ENCODE data around the gene PLCB1. TPM values are rescaled to one million over a fixed set of nuclear protein-coding genes. Genes with fewer than 3 reads are reported as not detected.

The PLCB1 gene
- total RNA-seq, 1 experiment from 2014 or later, result 6.0 TPM

DNA sequence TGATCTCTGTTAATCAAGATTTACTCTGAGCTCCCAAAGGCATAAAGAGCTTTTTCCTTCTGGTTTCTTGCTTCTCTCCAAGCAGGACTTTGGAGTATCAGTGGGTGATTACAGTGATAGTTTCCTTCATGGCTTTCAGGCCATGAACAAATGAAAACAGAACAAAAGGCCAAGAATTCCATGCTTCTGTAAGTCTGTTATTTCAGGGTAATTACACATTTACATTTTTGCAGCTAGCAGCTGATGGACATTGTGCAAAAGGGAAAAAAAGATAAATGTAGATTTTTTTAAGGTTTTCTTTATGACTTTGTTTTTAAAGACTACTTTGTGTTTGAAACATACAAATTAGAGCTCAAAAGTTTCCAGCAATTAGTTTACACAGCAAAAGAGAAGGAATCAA is 441.6 kb downstream of the PLCB1 start:
- no peaks in the 10 kb centered on the region for H3K9me3 Mint-ChIP-seq (ENCODE audit: low read depth, unreplicated experiment)
- no peak for DNase-seq
- H3K27ac Mint-ChIP-seq (ENCODE audit: unreplicated experiment), result no peak overlapping the region
- BruUV-seq (replicated peaks), result no TSS peak
- intact Hi-C loops (cut with micrococcal nuclease; ENCODE audit: unreplicated experiment), result no loop called here
- no peaks in the 10 kb centered on the region for H3K36me3 Mint-ChIP-seq (ENCODE audit: insufficient read depth, unreplicated experiment)
- CTCF ChIA-PET, result no interaction called here
- no peak overlapping the region for H3K4me3 Mint-ChIP-seq (ENCODE audit: low read depth, unreplicated experiment)
- TF ChIP-seq, protein P1, sequence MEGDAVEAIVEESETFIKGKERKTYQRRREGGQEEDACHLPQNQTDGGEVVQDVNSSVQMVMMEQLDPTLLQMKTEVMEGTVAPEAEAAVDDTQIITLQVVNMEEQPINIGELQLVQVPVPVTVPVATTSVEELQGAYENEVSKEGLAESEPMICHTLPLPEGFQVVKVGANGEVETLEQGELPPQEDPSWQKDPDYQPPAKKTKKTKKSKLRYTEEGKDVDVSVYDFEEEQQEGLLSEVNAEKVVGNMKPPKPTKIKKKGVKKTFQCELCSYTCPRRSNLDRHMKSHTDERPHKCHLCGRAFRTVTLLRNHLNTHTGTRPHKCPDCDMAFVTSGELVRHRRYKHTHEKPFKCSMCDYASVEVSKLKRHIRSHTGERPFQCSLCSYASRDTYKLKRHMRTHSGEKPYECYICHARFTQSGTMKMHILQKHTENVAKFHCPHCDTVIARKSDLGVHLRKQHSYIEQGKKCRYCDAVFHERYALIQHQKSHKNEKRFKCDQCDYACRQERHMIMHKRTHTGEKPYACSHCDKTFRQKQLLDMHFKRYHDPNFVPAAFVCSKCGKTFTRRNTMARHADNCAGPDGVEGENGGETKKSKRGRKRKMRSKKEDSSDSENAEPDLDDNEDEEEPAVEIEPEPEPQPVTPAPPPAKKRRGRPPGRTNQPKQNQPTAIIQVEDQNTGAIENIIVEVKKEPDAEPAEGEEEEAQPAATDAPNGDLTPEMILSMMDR (IDR thresholded peaks at IDR 0.05; ENCODE audit: unreplicated experiment), result no peak
- no peaks in the 10 kb centered on the region for H3K4me1 Mint-ChIP-seq (ENCODE audit: low read depth, unreplicated experiment)
- no peaks in the 10 kb centered on the region for H3K27me3 Mint-ChIP-seq (ENCODE audit: unreplicated experiment)

DNA sequence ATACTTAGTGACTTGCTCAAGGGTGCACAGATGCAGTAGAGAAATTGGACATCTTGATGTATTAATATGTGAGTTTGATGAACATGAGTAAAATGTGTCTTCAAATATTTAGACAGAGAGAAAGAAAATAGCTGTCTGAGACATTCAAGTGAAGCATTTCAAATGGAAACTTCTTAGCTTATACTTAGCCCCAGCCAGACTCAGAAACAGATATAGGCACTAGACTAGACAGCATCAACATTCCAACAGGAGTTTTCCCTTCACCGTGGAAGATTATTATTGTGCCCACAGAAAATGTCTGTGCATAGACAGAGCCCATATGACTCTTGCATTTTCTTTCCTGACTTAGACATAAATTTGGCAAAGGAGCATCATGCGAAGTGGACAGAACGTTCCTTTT is 443.0 kb downstream of the PLCB1 start:
- H3K36me3 Mint-ChIP-seq (ENCODE audit: insufficient read depth, unreplicated experiment), result no peaks in the 10 kb centered on the region
- H3K4me3 Mint-ChIP-seq (ENCODE audit: low read depth, unreplicated experiment), result no peak overlapping the region
- TF ChIP-seq, protein P1 (IDR thresholded peaks at IDR 0.05; ENCODE audit: unreplicated experiment), result no peak
- H3K27ac Mint-ChIP-seq (ENCODE audit: unreplicated experiment), result no peak overlapping the region
- intact Hi-C loops (cut with micrococcal nuclease; ENCODE audit: unreplicated experiment), result no loop called here
- DNase-seq, result no peak
- no peaks in the 10 kb centered on the region for H3K27me3 Mint-ChIP-seq (ENCODE audit: unreplicated experiment)
- CTCF ChIA-PET, result no interaction called here
- no TSS peak for BruUV-seq (replicated peaks)
- H3K9me3 Mint-ChIP-seq (ENCODE audit: low read depth, unreplicated experiment), result no peaks in the 10 kb centered on the region
- no peaks in the 10 kb centered on the region for H3K4me1 Mint-ChIP-seq (ENCODE audit: low read depth, unreplicated experiment)

DNA sequence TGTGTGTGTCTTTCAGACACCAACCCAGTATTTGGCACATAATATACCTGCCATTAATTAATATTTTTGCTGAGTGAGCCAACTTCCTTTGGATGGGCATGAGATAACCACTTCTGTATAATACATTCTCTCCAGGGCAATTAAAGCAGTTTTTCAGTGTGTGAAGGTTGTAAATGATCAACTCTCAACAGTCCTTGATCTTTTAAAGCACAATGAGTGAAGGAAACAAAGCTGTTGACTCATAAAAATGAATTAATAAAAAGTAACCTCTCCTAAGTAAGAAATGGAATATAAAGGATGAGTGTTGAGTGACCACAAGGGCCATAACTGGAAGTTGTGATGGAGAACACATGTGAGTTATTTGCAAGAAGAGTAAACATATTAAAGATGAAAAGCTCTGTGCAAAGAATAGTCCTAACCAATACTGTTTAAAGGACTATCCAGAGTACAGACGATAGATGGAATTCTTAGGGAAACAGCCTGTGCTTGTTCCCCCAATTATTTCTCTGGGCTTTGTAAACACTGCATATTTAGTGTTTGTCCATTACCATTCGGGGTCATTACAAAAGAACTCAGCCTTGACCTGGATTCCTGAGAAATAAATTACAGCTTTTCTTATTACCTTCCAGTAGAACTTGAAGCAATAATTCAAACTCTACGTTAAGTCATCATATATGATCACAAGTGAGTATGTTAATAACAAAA is 446.2 kb downstream of the PLCB1 start:
- Mint-ChIP-seq H3K4me3 (ENCODE audit: low read depth, unreplicated experiment) (no peak overlapping the region), H3K4me1 (ENCODE audit: low read depth, unreplicated experiment) (no peaks in the 10 kb centered on the region), H3K9me3 (ENCODE audit: low read depth, unreplicated experiment) (no peaks in the 10 kb centered on the region), H3K27ac (ENCODE audit: unreplicated experiment) (no peak overlapping the region), H3K36me3 (ENCODE audit: insufficient read depth, unreplicated experiment) (no peaks in the 10 kb centered on the region), H3K27me3 (ENCODE audit: unreplicated experiment) (no peaks in the 10 kb centered on the region)
- TF ChIP-seq, protein P1 (IDR thresholded peaks at IDR 0.05; ENCODE audit: unreplicated experiment), result no peak
- CTCF ChIA-PET, result no interaction called here
- BruUV-seq (replicated peaks), result no TSS peak
- intact Hi-C loops (cut with micrococcal nuclease; ENCODE audit: unreplicated experiment), result no loop called here
- DNase-seq, result no peak

DNA sequence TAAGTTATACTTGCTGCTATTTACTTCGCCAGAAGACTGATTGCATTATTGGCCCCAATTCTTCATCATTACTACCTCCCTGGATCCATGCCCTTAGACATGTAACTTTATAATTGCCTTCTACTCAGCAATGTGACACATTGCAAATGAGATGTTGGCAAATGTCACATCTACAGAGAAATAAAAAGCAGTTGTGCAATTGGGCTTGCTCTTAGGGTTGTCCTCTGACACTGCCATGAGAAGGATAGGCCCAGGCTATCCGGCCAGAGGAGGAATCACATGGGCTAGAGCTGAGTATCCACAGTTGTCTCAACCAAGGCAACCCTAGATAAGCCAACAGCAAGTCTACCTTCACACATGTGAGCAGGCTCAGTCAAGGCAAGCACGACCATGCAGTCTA is 447.0 kb downstream of the PLCB1 start:
- H3K27ac Mint-ChIP-seq (ENCODE audit: unreplicated experiment), result no peak overlapping the region
- intact Hi-C loops (cut with micrococcal nuclease; ENCODE audit: unreplicated experiment), result no loop called here
- CTCF ChIA-PET, result no interaction called here

More for the DNA sequence above, 447.0 kb downstream of the PLCB1 start:
- Mint-ChIP-seq H3K36me3 (ENCODE audit: insufficient read depth, unreplicated experiment) (no peaks in the 10 kb centered on the region), H3K4me3 (ENCODE audit: low read depth, unreplicated experiment) (no peak overlapping the region), H3K4me1 (ENCODE audit: low read depth, unreplicated experiment) (no peaks in the 10 kb centered on the region), H3K9me3 (ENCODE audit: low read depth, unreplicated experiment) (no peaks in the 10 kb centered on the region), H3K27me3 (ENCODE audit: unreplicated experiment) (no peaks in the 10 kb centered on the region)
- no peak for DNase-seq
- TF ChIP-seq, protein P1 (IDR thresholded peaks at IDR 0.05; ENCODE audit: unreplicated experiment), result no peak
- no TSS peak for BruUV-seq (replicated peaks)

Measured in Calu3 (cell line).